Ovary (tissue), 3 donors: Measurements from ENCODE around the gene TEAD3.

ENCODE experiments used
- POLR2A ChIP-seq: fragments of 450-650 bp; IDR thresholded peaks from one replicate; pipeline ENCODE4 v1.6.1; 2017; ENCODE audit warnings: antibody characterized with exemption, mild to moderate bottlenecking, moderate library complexity
- TF ChIP-seq, protein P1 (sequence below), 3 donors: fragments of 450-650 bp in 2 of 3; fragments of 200-600 bp in 1 of 3; IDR thresholded peaks; one replicate each; pipeline versions ENCODE4 v1.5.1 to v1.8.0; 2016 to 2022; ENCODE audit warnings: antibody characterized with exemption in 3 of 3, mild to moderate bottlenecking in 1 of 3
- donor health status: DM: no; HTN: no; CAD: no.

- TF ChIP-seq, protein P1, sequence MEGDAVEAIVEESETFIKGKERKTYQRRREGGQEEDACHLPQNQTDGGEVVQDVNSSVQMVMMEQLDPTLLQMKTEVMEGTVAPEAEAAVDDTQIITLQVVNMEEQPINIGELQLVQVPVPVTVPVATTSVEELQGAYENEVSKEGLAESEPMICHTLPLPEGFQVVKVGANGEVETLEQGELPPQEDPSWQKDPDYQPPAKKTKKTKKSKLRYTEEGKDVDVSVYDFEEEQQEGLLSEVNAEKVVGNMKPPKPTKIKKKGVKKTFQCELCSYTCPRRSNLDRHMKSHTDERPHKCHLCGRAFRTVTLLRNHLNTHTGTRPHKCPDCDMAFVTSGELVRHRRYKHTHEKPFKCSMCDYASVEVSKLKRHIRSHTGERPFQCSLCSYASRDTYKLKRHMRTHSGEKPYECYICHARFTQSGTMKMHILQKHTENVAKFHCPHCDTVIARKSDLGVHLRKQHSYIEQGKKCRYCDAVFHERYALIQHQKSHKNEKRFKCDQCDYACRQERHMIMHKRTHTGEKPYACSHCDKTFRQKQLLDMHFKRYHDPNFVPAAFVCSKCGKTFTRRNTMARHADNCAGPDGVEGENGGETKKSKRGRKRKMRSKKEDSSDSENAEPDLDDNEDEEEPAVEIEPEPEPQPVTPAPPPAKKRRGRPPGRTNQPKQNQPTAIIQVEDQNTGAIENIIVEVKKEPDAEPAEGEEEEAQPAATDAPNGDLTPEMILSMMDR (IDR thresholded peaks at IDR 0.05) = no peak
- TF ChIP-seq POLR2A = no peak
These were observed 57.6 kb downstream of the TEAD3 start for GRCh38 chr6:35439308-35439707.
